HUDEP-2 (cell line): ENCODE results near the gene MINDY3.

Source experiments
- DNase-seq, 76 experiments: peaks; one replicate each; lab custom pipeline; 2025; ENCODE audit not compliant: unreplicated experiment in 76 of 76; lab: John Stamatoyannopoulos, UW

The MINDY3 gene

GRCh38 chr10:15809450-15809849 lies 50.9 kb downstream of the MINDY3 start:
- no peak for DNase-seq

GRCh38 chr10:15808204-15808797 lies 52.0 kb downstream of the MINDY3 start:
- no peak for DNase-seq

- peak in 10 of 76 experiments; percentile 8 to 44 (median 33) for DNase-seq
These were observed 54.8 kb downstream of the MINDY3 start for GRCh38 chr10:15805395-15806058.

- DNase-seq = no peak
These were observed 56.2 kb downstream of the MINDY3 start for GRCh38 chr10:15804109-15804508.

- DNase-seq = peak in 72 of 76 experiments; percentile 13 to 95 (median 66)
These were observed 57.8 kb downstream of the MINDY3 start for GRCh38 chr10:15802375-15802949.

- DNase-seq = no peak
These were observed 58.7 kb downstream of the MINDY3 start for GRCh38 chr10:15801641-15802040.

- DNase-seq = no peak
These were observed 59.2 kb downstream of the MINDY3 start for GRCh38 chr10:15801147-15801546.

GRCh38 chr10:15797346-15797745 lies 63.0 kb downstream of the MINDY3 start:
- DNase-seq = no peak

GRCh38 chr10:15796762-15797161 lies 63.5 kb downstream of the MINDY3 start:
- no peak for DNase-seq

- no peak for DNase-seq
These were observed 64.1 kb downstream of the MINDY3 start for GRCh38 chr10:15796098-15796759.

- DNase-seq = no peak
These were observed 65.1 kb downstream of the MINDY3 start for GRCh38 chr10:15795036-15795792.

- no peak for DNase-seq
These were observed 65.7 kb downstream of the MINDY3 start for GRCh38 chr10:15794569-15794968.

GRCh38 chr10:15793664-15794063 lies 66.6 kb downstream of the MINDY3 start:
- no peak for DNase-seq

GRCh38 chr10:15792777-15793176 lies 67.5 kb downstream of the MINDY3 start:
- no peak for DNase-seq

GRCh38 chr10:15791816-15792524 lies 68.3 kb downstream of the MINDY3 start:
- no peak for DNase-seq

- no peak for DNase-seq
These were observed 70.3 kb downstream of the MINDY3 start for GRCh38 chr10:15789793-15790525.

- no peak for DNase-seq
These were observed 72.9 kb downstream of the MINDY3 start for GRCh38 chr10:15787426-15787825.

- no peak for DNase-seq
These were observed 75.5 kb downstream of the MINDY3 start for GRCh38 chr10:15784662-15785300.

- no peak for DNase-seq
These were observed 76.2 kb downstream of the MINDY3 start for GRCh38 chr10:15783941-15784636.
